Prostate gland (tissue), 2 donors: ENCODE results near the gene TNFSF10. TPM values are rescaled to one million over a fixed set of nuclear protein-coding genes. Genes with fewer than 3 reads are reported as not detected.

ENCODE experiments used
- DNase-seq: peaks from one replicate; pipeline ENCODE4 v3.0.0-alpha.2; 2019; ENCODE audit warnings: low spot score
- H3K27ac ChIP-seq, 2 donors: fragments of 200-600 bp; sonication (generic); 2 replicates each; pipeline ENCODE4 v1.5.1; 2017 to 2019
- H3K27me3 ChIP-seq: fragments of 200-600 bp; sonication (generic); replicated peaks from 2 replicates; pipeline ENCODE4 v1.5.1; 2019; ENCODE audit not compliant: insufficient read depth
- H3K36me3 ChIP-seq, 2 donors: fragments of 200-600 bp; sonication (generic); 1 replicate in 1 of 2; 2 replicates in 1 of 2; pipeline versions ENCODE4 v1.5.1 to v1.8.1; 2017 to 2019
- H3K4me1 ChIP-seq: fragments of 200-600 bp; sonication (generic); replicated peaks from 2 replicates; pipeline ENCODE4 v1.5.1; 2019
- H3K4me3 ChIP-seq, 2 donors: fragments of 200-600 bp; sonication (generic); 2 replicates each; pipeline ENCODE4 v1.5.1; 2017 to 2019
- H3K9me3 ChIP-seq: fragments of 200-600 bp; sonication (generic); 2 replicates; pipeline ENCODE4 v1.5.1; 2017
- POLR2A ChIP-seq: fragments of 450-650 bp; IDR thresholded peaks from one replicate; pipeline ENCODE4 v1.6.1; 2016; ENCODE audit warnings: antibody characterized with exemption, mild to moderate bottlenecking
- POLR2AphosphoS5 ChIP-seq: sonication (generic); formaldehyde crosslinking; IDR thresholded peaks from one replicate; pipeline ENCODE4 v1.6.1; 2017; ENCODE audit warnings: antibody characterized with exemption
- WGBS: methylation state at CpG from one replicate; pipeline ENCODE4 v1.1.5; 2018; 5-methylcytosine and 5-hydroxymethylcytosine counted together
- intact Hi-C: fragments of 100-400 bp; cut with DNase I; formaldehyde crosslinking; loops from one replicate; pipeline ENCODE4 v1.14.2; 2022
- total RNA-seq, 2 donors: library from RNA; depleted of rRNA; stranded (reverse); fragments of >200 nt; gene quantifications; one replicate each; pipeline ENCODE4 v1.1.0, GENCODE V29; 2016
- TF ChIP-seq, protein P1 (sequence below), 4 experiments: fragments of 200-600 bp in 2 of 4; fragments of 450-650 bp in 2 of 4; sonication (generic) in 2 of 4; IDR thresholded peaks; 1 replicate in 3 of 4; 2 replicates in 1 of 4; pipeline ENCODE4 v1.5.1; 2016 to 2019; ENCODE audit warnings: antibody characterized with exemption in 4 of 4, mild to moderate bottlenecking in 2 of 4, moderate library complexity in 2 of 4

TNFSF10 gene
- total RNA-seq, 2 donors from 2014 or later, result 70.6 to 126 TPM

DNA sequence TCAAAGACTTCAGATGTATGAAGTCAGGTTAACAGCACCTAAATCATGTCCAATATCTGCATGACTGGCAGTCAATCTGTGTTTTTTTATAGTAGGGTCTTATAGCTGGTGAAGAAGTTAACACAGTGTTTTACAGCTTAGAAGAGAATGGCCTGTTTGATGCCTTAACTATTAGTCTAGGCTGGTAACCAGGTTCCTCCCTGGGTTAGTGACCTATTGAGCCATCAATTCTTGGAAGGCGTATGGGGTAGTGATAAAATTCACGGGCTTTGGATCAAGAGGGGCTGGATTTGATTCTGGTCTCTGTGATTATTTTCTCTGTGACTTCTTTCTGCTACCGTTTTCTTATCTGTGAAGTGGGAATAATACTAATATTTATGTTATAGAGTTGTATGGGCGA, 16.0 kb upstream of the TNFSF10 start:
- H3K36me3 ChIP-seq, result no peaks in the 10 kb centered on the region
- peaks cover 10% of the 10 kb centered on the region for H3K4me1 ChIP-seq
- 88% methylated on average over 4 of the region's 4 CpGs for WGBS
- intact Hi-C loops, result no loop called here
- no peaks in the 10 kb centered on the region for H3K27me3 ChIP-seq
- TF ChIP-seq, protein P1, sequence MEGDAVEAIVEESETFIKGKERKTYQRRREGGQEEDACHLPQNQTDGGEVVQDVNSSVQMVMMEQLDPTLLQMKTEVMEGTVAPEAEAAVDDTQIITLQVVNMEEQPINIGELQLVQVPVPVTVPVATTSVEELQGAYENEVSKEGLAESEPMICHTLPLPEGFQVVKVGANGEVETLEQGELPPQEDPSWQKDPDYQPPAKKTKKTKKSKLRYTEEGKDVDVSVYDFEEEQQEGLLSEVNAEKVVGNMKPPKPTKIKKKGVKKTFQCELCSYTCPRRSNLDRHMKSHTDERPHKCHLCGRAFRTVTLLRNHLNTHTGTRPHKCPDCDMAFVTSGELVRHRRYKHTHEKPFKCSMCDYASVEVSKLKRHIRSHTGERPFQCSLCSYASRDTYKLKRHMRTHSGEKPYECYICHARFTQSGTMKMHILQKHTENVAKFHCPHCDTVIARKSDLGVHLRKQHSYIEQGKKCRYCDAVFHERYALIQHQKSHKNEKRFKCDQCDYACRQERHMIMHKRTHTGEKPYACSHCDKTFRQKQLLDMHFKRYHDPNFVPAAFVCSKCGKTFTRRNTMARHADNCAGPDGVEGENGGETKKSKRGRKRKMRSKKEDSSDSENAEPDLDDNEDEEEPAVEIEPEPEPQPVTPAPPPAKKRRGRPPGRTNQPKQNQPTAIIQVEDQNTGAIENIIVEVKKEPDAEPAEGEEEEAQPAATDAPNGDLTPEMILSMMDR (IDR thresholded peaks at IDR 0.05), result no peak
- no peak for TF ChIP-seq POLR2AphosphoS5
- no peak for TF ChIP-seq POLR2A
- no peak for DNase-seq
- H3K4me3 ChIP-seq, result no peak overlapping the region
- H3K27ac ChIP-seq, result no peak overlapping the region
- H3K9me3 ChIP-seq, result no peaks in the 10 kb centered on the region

DNA sequence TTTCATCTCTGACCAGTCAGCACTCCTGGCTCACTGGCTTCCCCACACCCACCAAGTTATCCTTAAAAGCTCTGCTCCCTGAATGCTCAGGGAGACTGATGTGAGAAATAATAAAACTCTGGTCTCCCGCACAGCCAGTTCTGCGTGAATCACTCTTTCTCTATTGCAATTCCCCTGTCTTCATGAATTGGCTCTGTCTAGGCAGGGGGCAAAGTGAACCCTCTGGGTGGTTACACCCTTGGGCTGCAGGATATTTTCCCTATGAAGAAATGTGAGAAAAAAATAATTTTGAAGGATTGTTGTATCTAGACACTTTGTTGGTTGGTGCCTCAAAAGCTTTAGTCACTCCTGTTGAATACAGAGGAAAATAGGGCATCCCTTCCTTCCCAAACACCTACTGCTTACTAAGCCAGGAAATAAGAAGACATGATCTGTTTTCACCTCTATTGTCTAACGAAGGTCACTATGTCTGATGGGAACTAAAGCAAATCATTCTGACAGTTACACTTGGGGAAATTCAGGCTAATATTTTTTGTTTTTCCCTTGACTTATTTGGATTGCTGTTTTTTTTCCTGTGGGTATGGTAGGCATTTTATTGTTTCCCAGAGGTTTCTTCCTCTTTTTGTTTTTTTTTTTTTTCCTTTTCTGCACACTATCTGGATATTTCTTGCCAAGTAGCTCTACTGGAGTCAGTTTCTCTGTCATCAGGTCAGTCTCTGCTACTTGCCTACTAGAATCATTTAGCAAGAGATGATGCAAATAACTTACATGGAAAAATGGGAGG, 15.3 kb upstream of the TNFSF10 start:
- Histone ChIP-seq H3K36me3 (no peaks in the 10 kb centered on the region), H3K27me3 (no peaks in the 10 kb centered on the region), H3K9me3 (no peaks in the 10 kb centered on the region), H3K4me1 (peaks cover 10% of the 10 kb centered on the region), H3K27ac (peak overlapping the region in 1 of 2 donors; percentile 66), H3K4me3 (no peak overlapping the region)
- TF ChIP-seq POLR2A (no peak), POLR2AphosphoS5 (no peak)
- TF ChIP-seq, protein P1 (IDR thresholded peaks at IDR 0.05), result no peak
- DNase-seq, result no peak
- 93% methylated on average over 3 of the region's 3 CpGs for WGBS
- intact Hi-C loops, result no loop called here

DNA sequence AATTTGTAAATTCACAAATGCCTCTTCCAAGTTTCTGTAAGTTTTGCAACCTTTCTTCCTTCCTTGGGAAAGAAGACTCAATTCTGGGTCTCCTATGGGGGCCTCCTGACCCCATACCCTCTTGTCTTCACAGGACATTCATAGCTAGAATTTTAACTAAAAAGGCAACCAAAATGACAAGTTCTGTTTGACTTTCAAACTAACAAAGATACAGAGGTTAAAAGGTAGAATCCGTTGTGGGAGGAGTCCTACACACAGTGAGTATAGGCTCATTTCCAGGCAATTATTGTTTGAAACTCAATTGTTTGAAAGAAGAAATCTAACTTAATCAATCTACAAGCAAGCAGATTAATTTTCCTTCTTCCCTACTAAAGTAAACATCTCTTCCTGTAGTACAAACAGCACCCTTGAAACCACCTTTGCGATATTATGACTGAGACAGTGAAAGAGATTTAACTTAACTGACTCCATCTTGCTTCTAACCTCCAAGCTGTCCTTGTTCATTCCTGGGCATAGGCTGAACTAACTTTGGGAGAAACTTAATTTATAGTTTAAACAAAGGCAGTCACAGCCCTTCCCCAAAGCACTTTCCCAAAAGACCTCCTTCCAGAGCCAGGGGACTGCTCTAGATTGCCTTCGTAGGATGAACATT, 14.4 kb upstream of the TNFSF10 start:
- intact Hi-C loops, result no loop called here
- Histone ChIP-seq H3K4me3 (no peak overlapping the region), H3K27me3 (no peaks in the 10 kb centered on the region), H3K36me3 (no peaks in the 10 kb centered on the region), H3K27ac (peak overlapping the region; percentile 66 to 77), H3K4me1 (peaks cover 10% of the 10 kb centered on the region), H3K9me3 (no peaks in the 10 kb centered on the region)
- TF ChIP-seq POLR2AphosphoS5, result no peak
- no peak for TF ChIP-seq POLR2A
- TF ChIP-seq, protein P1 (IDR thresholded peaks at IDR 0.05), result no peak
- no peak for DNase-seq
- 60% methylated on average over 3 of the region's 3 CpGs for WGBS

DNA sequence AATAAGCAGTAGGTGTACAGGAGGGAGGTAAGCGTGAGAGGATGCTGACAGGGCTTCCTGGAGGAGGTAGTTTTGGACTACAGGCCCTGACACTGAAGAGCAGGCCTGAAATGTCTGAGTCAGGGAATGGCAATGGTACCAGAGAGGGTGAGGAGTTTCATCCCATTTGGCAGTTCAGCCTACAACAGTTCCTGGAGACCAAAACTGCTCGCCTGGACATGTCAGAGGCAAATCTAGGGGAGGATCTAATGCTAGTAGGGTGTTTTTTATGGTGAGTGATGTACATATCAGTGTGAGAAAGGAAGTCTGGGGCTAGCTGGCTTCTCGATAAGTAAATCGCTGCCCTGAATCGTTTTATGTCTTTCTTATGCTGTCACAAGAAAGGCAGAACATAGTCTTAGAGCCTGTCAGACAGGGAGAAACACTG, 13.8 kb upstream of the TNFSF10 start:
- intact Hi-C loops, result no loop called here
- Histone ChIP-seq H3K4me3 (no peak overlapping the region), H3K27ac (peak overlapping the region; percentile 66 to 77), H3K4me1 (peaks cover 10% of the 10 kb centered on the region), H3K36me3 (no peaks in the 10 kb centered on the region), H3K9me3 (no peaks in the 10 kb centered on the region), H3K27me3 (no peaks in the 10 kb centered on the region)
- TF ChIP-seq, protein P1 (IDR thresholded peaks at IDR 0.05), result no peak
- TF ChIP-seq POLR2A, result no peak
- TF ChIP-seq POLR2AphosphoS5, result no peak
- WGBS, result 35% methylated on average over 5 of the region's 5 CpGs
- DNase-seq, result no peak
